ENCODE data around the gene ATP8B1. TPM values are rescaled to one million over a fixed set of nuclear protein-coding genes. Genes with fewer than 3 reads are reported as not detected.

Gene ATP8B1
- total and polyA plus RNA-seq, 2 of the 4 experiments (the other 2 are of a cell fraction): 64.3 to 136 TPM

- ATAC-seq (ENCODE audit: low read depth): no peak
- CTCF ChIA-PET: no interaction called here
- POLR2A ChIA-PET (ENCODE audit: unreplicated experiment): no interaction called here
- no CpG with 5 or more reads among the region's 3 CpGs for WGBS, 2 experiments (ENCODE audit: extremely low coverage in 2 of 2, insufficient read length in 1 of 2)
- Histone ChIP-seq H2AK5ac (ENCODE audit: low read depth, low read length) (no peak overlapping the region), H3K18ac (ENCODE audit: low read depth, low read length) (no peak overlapping the region), H3K14ac (replicated peaks; ENCODE audit: low read depth, low read length) (no peak overlapping the region), H3K27me3 (ENCODE audit: control insufficient read depth, insufficient read depth, low read length) (no peaks in the 10 kb centered on the region), H2BK5ac (ENCODE audit: low read depth, low read length, poor library complexity, severe bottlenecking) (no peak overlapping the region), H4K91ac (ENCODE audit: insufficient read depth, low read depth, low read length) (no peak overlapping the region), H3K23ac (ENCODE audit: low read depth, low read length) (no peak overlapping the region), H3K9me3 (ENCODE audit: control insufficient read depth, insufficient read depth, low read length) (no peaks in the 10 kb centered on the region), H3K79me1 (ENCODE audit: low read depth in 1 of 2, low read length in 2 of 2) (peaks cover 40 to 66% of the 10 kb centered on the region in 2 experiments), H4K20me1 (ENCODE audit: insufficient read depth, low read length) (0 out of 2 replicates have a peak, but pooled peaks cover 4% of the 10 kb centered on the region), H3K36me3 (ENCODE audit: control insufficient read depth, insufficient read depth, low read length) (peaks cover 35% of the 10 kb centered on the region), H2AK9ac (replicated peaks; ENCODE audit: low read depth, low read length, poor library complexity) (no peak overlapping the region), H3K9ac (ENCODE audit: low read depth, low read length) (no peak overlapping the region), H3K9me1 (ENCODE audit: insufficient read depth, low read length) (peaks cover 6% of the 10 kb centered on the region; the same call in 1 of the 2 replicates), H4K5ac (ENCODE audit: low read depth, low read length) (no peak overlapping the region), H3K27ac (ENCODE audit: insufficient read depth, low read length) (no peak overlapping the region), H3K56ac (ENCODE audit: extremely low read depth, insufficient read depth, low read length) (no peak overlapping the region), H3K4me3 (ENCODE audit: insufficient read depth, low read depth, low read length) (no peak overlapping the region), H4K8ac (ENCODE audit: low read depth in 2 of 2, low read length in 2 of 2) (no peak overlapping the region), H3K4me2 (ENCODE audit: low read depth, low read length) (no peak overlapping the region), H2AFZ (replicated peaks; ENCODE audit: low read length, poor library complexity) (no peak overlapping the region), H3K4ac (ENCODE audit: low read depth, low read length) (no peak overlapping the region), H2BK120ac (ENCODE audit: low read depth, low read length) (no peak overlapping the region), H2BK20ac (ENCODE audit: low read depth, low read length) (no peak overlapping the region), H3K4me1 (ENCODE audit: control insufficient read depth, insufficient read depth, low read length) (peaks cover 4% of the 10 kb centered on the region; the same call in 1 of the 2 replicates), H2BK15ac (ENCODE audit: low read depth, low read length) (no peak overlapping the region)
- TF ChIP-seq CEBPB (IDR thresholded peaks at IDR 0.05; ENCODE audit: low read depth, low read length) (no peak), SMC3 (IDR thresholded peaks at IDR 0.05; ENCODE audit: low read depth, low read length) (no peak), RCOR1 (IDR thresholded peaks at IDR 0.05; ENCODE audit: insufficient replicate concordance, low read length) (no peak), ELK1 (IDR thresholded peaks at IDR 0.05; ENCODE audit: borderline replicate concordance, low read depth, low read length) (no peak), RAD21 (IDR thresholded peaks at IDR 0.05; ENCODE audit: low read length) (no peak), RFX5 (IDR thresholded peaks at IDR 0.05; ENCODE audit: low read depth, low read length) (no peak), CHD1 (IDR thresholded peaks at IDR 0.05; ENCODE audit: low read depth, low read length) (no peak), FOS (IDR thresholded peaks at IDR 0.05; ENCODE audit: low read depth, low read length) (no peak), MAFK (IDR thresholded peaks at IDR 0.05; ENCODE audit: low read depth, low read length) (no peak), MAZ (IDR thresholded peaks at IDR 0.05; ENCODE audit: borderline replicate concordance, low read depth, low read length) (no peak)
- TF ChIP-seq, protein P1, sequence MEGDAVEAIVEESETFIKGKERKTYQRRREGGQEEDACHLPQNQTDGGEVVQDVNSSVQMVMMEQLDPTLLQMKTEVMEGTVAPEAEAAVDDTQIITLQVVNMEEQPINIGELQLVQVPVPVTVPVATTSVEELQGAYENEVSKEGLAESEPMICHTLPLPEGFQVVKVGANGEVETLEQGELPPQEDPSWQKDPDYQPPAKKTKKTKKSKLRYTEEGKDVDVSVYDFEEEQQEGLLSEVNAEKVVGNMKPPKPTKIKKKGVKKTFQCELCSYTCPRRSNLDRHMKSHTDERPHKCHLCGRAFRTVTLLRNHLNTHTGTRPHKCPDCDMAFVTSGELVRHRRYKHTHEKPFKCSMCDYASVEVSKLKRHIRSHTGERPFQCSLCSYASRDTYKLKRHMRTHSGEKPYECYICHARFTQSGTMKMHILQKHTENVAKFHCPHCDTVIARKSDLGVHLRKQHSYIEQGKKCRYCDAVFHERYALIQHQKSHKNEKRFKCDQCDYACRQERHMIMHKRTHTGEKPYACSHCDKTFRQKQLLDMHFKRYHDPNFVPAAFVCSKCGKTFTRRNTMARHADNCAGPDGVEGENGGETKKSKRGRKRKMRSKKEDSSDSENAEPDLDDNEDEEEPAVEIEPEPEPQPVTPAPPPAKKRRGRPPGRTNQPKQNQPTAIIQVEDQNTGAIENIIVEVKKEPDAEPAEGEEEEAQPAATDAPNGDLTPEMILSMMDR (conservative IDR thresholded peaks at IDR 0.05; ENCODE audit: low read depth, low read length): no peak
- dilution Hi-C loops (cut with HindIII; ENCODE audit: low sequenced_read_pairs, unreplicated experiment): no loop called here
- intact Hi-C loops (cut with micrococcal nuclease): loop anchor here (10.0 kb wide), 1 partner anchor 113 kb away; the partner anchor contains the start of gene ATP8B1
- DNase-seq: no peak
- in situ Hi-C loops (cut with MboI; ENCODE audit: low sequenced_read_pairs): no loop called here
- no TSS peak for BruUV-seq (replicated peaks)
Measured at GRCh38 chr18:57691363-57691762, 111.8 kb downstream of the ATP8B1 start.
